Vagina (tissue), 2 donors: ENCODE data around the gene NPR2. TPM values are rescaled to one million over a fixed set of nuclear protein-coding genes. Genes with fewer than 3 reads are reported as not detected.

Experiments used
- DNase-seq, 2 donors: peaks; one replicate each; pipeline ENCODE4 v3.0.0-alpha.2; 2017; ENCODE audit errors: extremely low spot score in 2 of 2
- H3K27ac ChIP-seq: fragments of 200-600 bp; sonication (generic); one replicate; pipeline ENCODE4 v1.5.1; 2019
- H3K27me3 ChIP-seq: fragments of 200-600 bp; sonication (generic); one replicate; pipeline ENCODE4 v1.5.1; 2019
- H3K36me3 ChIP-seq, 2 donors: fragments of 200-600 bp; sonication (generic); one replicate each; pipeline ENCODE4 v1.5.1; 2017 to 2019
- H3K4me1 ChIP-seq: fragments of 200-600 bp; sonication (generic); one replicate; pipeline ENCODE4 v1.5.1; 2019
- H3K4me3 ChIP-seq, 2 donors: fragments of 200-600 bp; sonication (generic); 1 replicate in 1 of 2; 2 replicates in 1 of 2; pipeline ENCODE4 v1.5.1; 2016 to 2019
- H3K9me3 ChIP-seq: fragments of 200-600 bp; sonication (generic); one replicate; pipeline ENCODE4 v1.5.1; 2019
- POLR2A ChIP-seq, 2 donors: fragments of 450-650 bp; IDR thresholded peaks; one replicate each; pipeline ENCODE4 v1.6.1; 2017; ENCODE audit warnings: antibody characterized with exemption in 2 of 2, mild to moderate bottlenecking in 2 of 2, moderate library complexity in 2 of 2
- POLR2AphosphoS5 ChIP-seq, 2 donors: sonication (generic); formaldehyde crosslinking; IDR thresholded peaks; one replicate each; pipeline ENCODE4 v1.9.0; 2017; ENCODE audit warnings: antibody characterized with exemption in 2 of 2, mild to moderate bottlenecking in 2 of 2, low read depth in 1 of 2; ENCODE audit not compliant: insufficient read depth in 1 of 2
- intact Hi-C: fragments of 100-400 bp; cut with DNase I; formaldehyde crosslinking; loops from one replicate; pipeline ENCODE4 v1.15.1; 2023
- total RNA-seq: library from RNA; depleted of rRNA; stranded (reverse); fragments of >200 nt; gene quantifications from one replicate; pipeline ENCODE4 v1.2.3, GENCODE V29; 2016
- TF ChIP-seq, protein P1 (sequence below), 3 experiments: fragments of 450-650 bp in 2 of 3; fragments of 200-600 bp in 1 of 3; sonication (generic) in 1 of 3; IDR thresholded peaks; one replicate each; pipeline ENCODE4 v1.5.1; 2017 to 2019; ENCODE audit warnings: antibody characterized with exemption in 3 of 3, mild to moderate bottlenecking in 2 of 3, moderate library complexity in 2 of 3

NPR2 gene
- total RNA-seq, 1 donor from 2014 or later = 17.2 TPM

DNA sequence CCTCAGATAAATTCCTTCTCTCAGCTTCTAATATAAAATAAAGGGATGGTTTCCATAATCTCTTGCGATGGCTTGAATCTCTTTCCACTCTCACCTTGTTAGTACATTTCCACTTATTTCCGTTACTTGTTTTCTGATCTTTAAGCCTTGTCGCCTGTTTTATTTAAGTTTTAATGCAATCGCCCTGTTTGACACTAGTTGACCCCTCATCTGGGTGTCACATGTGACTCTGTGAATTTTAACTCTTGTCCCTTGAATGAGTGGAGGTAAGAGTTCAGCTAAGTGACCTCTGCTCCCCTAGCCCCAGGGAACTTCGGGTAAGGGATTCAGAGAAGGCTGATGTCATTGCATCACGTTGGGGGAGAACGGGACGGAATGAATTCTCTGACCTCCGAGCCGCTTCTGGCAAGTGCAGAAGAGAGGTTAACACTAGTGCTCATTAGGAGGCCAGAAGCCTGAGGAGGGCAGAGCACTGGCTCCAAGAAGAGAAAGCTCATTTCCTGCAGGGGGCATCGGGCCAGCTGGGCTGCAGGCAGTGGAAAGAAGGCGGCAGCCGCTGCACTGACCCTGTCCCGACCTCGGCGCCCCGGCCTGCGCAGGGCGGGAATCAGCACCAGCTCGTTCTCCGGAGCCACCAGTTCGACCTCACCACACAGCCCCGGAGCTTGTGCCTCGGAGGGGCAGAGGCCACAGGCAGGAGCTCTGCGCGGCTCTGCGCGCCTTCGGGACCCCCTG is 22.9 kb downstream of the NPR2 start:
- intact Hi-C loops = loop anchor here (10.0 kb wide), 1 partner anchor 159 kb away; the partner anchor contains the start of genes CCDC107, RMRP and SIT1
- DNase-seq = no peak
- H3K27ac ChIP-seq = peak overlapping the region; percentile 95

DNA sequence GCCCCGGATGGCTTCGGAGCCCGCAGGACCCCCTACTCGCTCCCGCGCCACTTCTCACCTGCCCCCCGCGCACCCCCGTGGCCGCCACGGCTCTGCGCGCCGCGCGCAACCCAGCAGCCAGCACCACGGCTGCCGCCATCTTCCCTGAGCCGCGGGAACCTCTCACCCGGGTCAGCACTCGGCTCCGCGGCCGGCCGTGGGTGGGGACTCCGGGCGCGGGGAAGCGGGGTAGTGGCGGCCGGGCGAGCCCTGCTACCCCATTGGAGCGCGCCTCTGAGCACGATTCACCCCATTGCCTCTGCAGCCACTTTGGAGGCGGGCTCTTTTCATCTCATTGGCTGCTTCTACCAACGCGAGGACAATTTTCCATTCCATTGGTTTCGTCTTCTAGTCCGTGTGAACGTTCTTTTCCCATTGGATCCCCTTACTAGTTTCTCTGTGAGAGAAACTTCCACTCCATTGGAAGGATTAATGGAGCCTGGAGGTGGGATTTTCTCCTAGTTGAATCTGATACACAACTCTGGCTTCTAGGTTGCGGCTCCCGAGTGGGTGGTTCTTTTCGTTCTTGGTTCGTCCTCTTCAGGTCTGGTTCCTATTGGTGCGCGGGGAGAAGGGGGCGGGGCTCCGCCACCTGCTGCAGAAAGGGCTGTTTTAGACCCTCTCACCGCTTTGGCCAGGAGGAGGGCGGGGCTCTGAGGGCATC is 23.6 kb downstream of the NPR2 start, which contains the start of gene HINT2:
Gene HINT2 (minus strand): TSS at position 202 of the 703 bp plus-strand sequence. CDS start 63 bp downstream, at position 139.
- Histone ChIP-seq H3K4me3 (peak within 1 kb of the TSS; percentile 86 to 97), H3K4me1 (peaks cover 24% of the 10 kb centered on the region), H3K9me3 (no peaks in the 10 kb centered on the region), H3K27ac (peak within 1 kb of the TSS; percentile 95), H3K27me3 (no peaks in the 10 kb centered on the region), H3K36me3 (no peaks in the 10 kb centered on the region)
- intact Hi-C loops = loop anchor here (10.0 kb wide), 1 partner anchor 160 kb away; the partner anchor contains the start of genes CCDC107, RMRP and SIT1
- peak; percentile 89 to 90 for TF ChIP-seq POLR2AphosphoS5 (IDR thresholded peaks at IDR 0.05; ENCODE audit: insufficient read depth in 1 of 2, low read depth in 1 of 2)
- peak; percentile 47 to 87 for TF ChIP-seq POLR2A (IDR thresholded peaks at IDR 0.05)
- TF ChIP-seq, protein P1, sequence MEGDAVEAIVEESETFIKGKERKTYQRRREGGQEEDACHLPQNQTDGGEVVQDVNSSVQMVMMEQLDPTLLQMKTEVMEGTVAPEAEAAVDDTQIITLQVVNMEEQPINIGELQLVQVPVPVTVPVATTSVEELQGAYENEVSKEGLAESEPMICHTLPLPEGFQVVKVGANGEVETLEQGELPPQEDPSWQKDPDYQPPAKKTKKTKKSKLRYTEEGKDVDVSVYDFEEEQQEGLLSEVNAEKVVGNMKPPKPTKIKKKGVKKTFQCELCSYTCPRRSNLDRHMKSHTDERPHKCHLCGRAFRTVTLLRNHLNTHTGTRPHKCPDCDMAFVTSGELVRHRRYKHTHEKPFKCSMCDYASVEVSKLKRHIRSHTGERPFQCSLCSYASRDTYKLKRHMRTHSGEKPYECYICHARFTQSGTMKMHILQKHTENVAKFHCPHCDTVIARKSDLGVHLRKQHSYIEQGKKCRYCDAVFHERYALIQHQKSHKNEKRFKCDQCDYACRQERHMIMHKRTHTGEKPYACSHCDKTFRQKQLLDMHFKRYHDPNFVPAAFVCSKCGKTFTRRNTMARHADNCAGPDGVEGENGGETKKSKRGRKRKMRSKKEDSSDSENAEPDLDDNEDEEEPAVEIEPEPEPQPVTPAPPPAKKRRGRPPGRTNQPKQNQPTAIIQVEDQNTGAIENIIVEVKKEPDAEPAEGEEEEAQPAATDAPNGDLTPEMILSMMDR (IDR thresholded peaks at IDR 0.05) = no peak
- DNase-seq = peak in 1 of 2 donors; percentile 99

More for the DNA sequence above, 22.9 kb downstream of the NPR2 start:
- Histone ChIP-seq H3K27me3 (no peaks in the 10 kb centered on the region), H3K9me3 (no peaks in the 10 kb centered on the region), H3K4me1 (peaks cover 24% of the 10 kb centered on the region), H3K4me3 (peak overlapping the region; percentile 86 to 97), H3K36me3 (no peaks in the 10 kb centered on the region)
- TF ChIP-seq POLR2AphosphoS5 (IDR thresholded peaks at IDR 0.05; ENCODE audit: insufficient read depth in 1 of 2, low read depth in 1 of 2) (peak in 1 of 2 donors; percentile 38), POLR2A (IDR thresholded peaks at IDR 0.05) (no peak)

DNA sequence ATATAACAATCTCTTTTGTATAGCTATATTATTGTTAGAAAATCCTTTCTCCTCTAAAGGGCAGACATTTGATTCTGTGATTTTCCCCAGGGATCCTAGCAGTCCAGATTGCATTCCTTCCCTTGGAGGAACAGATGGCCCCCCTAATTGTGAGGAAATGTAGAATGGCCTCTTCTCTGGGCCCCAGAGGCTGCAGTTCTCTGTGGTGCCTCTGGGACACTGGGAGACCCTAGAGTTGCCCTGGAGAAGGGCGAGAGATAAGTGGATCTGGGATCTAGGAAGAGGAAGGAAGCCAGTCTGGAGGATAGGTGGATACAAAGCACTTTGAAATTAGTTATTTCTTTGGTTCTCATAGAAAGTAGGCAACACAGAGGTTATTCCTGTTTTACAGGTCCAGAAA is 25.3 kb downstream of the NPR2 start:
- DNase-seq = no peak
- Histone ChIP-seq H3K27me3 (no peaks in the 10 kb centered on the region), H3K36me3 (no peaks in the 10 kb centered on the region), H3K4me1 (peaks cover 17% of the 10 kb centered on the region), H3K9me3 (no peaks in the 10 kb centered on the region), H3K27ac (no peak overlapping the region), H3K4me3 (no peak overlapping the region)
- intact Hi-C loops = loop anchor here (10.0 kb wide), 1 partner anchor 162 kb away; the partner anchor contains the start of genes CCDC107, RMRP and SIT1
- no peak for TF ChIP-seq POLR2AphosphoS5 (IDR thresholded peaks at IDR 0.05; ENCODE audit: insufficient read depth in 1 of 2, low read depth in 1 of 2)
- no peak for TF ChIP-seq POLR2A (IDR thresholded peaks at IDR 0.05)
- TF ChIP-seq, protein P1 (IDR thresholded peaks at IDR 0.05) = no peak

DNA sequence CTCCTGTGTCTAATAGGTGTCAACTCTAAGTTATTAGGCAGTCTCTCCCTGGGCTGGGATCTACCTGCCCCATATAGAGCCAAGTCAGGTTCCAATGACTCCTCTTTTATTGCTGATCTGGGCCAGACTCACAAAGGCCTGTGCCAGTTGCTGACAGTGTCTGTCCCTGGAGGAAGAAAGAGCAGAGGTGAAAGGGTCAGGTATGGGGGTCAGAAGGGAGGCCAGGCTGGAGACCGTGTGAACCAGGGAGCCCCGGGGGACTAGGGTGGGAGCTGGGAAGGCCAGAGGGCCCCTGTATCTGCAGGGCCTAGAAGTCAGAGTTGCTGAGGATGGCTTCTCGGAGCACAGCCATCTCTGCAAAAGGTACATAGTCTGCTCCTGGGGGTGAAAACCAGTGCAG is 26.9 kb downstream of the NPR2 start:
- intact Hi-C loops = loop anchor here (10.0 kb wide), 1 partner anchor 164 kb away; the partner anchor contains the start of genes CCDC107, RMRP and SIT1
- DNase-seq = no peak

DNA sequence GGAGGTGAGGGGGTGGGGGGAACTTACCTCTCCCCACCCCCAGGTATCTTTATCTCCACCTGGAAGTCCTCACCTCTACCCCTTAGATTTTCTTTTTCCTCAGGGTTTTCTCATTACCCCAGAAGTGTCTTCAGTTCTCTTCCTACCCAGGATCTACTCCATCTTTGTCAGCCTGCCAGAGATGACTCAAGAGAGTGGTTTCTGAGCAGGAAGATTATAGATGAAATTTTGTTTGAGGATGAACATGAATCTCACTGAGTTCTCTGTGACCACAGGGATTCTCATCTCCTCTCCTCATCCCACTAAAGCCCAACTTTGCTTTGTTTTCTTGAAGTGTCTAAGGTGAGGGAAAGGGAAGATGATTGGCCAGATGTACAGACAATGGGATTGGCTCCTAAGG is 28.7 kb downstream of the NPR2 start:
- intact Hi-C loops = no loop called here
- Histone ChIP-seq H3K36me3 (no peaks in the 10 kb centered on the region), H3K4me3 (no peak overlapping the region), H3K9me3 (no peaks in the 10 kb centered on the region), H3K4me1 (peaks cover 8% of the 10 kb centered on the region), H3K27me3 (no peaks in the 10 kb centered on the region), H3K27ac (no peak overlapping the region)
- TF ChIP-seq POLR2AphosphoS5 (IDR thresholded peaks at IDR 0.05; ENCODE audit: insufficient read depth in 1 of 2, low read depth in 1 of 2) (no peak), POLR2A (IDR thresholded peaks at IDR 0.05) (no peak)
- TF ChIP-seq, protein P1 (IDR thresholded peaks at IDR 0.05) = no peak
- DNase-seq = no peak

More for the DNA sequence above, 26.9 kb downstream of the NPR2 start:
- H3K27ac ChIP-seq = no peak overlapping the region
- H3K9me3 ChIP-seq = no peaks in the 10 kb centered on the region
- TF ChIP-seq POLR2AphosphoS5 (IDR thresholded peaks at IDR 0.05; ENCODE audit: insufficient read depth in 1 of 2, low read depth in 1 of 2) (no peak), POLR2A (IDR thresholded peaks at IDR 0.05) (no peak)
- TF ChIP-seq, protein P1 (IDR thresholded peaks at IDR 0.05) = no peak
- H3K36me3 ChIP-seq = no peaks in the 10 kb centered on the region
- no peaks in the 10 kb centered on the region for H3K27me3 ChIP-seq
- H3K4me3 ChIP-seq = no peak overlapping the region
- peaks cover 11% of the 10 kb centered on the region for H3K4me1 ChIP-seq
